Measurements from ENCODE around the gene CBL.

The CBL gene

DNA sequence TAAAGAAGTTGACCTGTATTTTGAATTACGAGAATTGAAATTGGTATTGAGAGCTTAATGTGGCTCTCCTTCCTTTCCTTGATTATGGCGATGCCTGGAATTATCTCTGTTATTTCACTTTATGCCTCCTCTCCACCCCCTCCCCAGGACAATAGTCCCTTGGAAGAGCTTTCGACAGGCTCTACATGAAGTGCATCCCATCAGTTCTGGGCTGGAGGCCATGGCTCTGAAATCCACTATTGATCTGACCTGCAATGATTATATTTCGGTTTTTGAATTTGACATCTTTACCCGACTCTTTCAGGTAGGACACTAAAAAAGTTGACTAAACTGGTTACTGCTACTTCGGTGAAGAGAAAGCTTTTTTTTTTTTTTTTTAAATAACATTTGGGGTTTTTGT lies 67.6 kb downstream of the CBL start:
- no peak for DNase-seq (ENCODE audit: low spot score)

DNA sequence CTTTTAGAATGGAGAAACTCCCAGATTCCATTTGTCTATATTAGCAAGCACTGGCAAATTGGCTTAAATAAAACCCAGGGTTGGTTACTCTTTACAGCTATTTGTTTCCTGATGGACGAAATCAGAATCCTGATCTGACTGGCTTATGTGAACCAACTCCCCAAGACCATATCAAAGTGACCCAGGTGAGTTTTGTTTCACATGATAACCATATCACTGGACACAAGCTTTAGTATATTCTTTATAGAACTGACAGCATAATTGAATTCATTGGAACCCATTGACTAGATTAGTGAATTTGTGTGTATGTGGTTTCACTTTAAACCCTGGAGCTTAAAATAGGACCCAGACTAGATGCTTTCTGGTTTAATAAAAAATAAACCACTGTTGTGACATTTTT lies 71.5 kb downstream of the CBL start:
- no peak for DNase-seq (ENCODE audit: low spot score)

DNA sequence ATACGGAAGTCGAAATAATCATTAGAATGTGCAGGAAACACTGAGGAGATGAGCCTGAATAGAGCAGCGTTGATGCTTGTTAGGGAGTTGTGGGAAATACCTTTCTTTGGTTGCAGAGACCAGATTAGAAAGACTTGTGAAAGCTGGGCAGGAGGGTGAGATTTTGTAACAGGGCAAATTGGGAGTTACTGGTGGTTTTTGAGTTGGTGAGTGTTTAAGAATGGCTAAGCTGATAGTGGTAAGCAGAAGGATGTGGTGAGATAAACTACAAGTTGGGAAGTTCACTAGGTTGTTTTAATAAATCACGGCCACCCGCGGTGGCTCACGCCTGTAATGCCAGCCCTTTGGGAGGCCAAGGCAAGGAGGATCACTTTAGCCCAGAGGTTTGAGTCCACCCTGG lies 76.4 kb downstream of the CBL start:
- no peak for DNase-seq (ENCODE audit: low spot score)

DNA sequence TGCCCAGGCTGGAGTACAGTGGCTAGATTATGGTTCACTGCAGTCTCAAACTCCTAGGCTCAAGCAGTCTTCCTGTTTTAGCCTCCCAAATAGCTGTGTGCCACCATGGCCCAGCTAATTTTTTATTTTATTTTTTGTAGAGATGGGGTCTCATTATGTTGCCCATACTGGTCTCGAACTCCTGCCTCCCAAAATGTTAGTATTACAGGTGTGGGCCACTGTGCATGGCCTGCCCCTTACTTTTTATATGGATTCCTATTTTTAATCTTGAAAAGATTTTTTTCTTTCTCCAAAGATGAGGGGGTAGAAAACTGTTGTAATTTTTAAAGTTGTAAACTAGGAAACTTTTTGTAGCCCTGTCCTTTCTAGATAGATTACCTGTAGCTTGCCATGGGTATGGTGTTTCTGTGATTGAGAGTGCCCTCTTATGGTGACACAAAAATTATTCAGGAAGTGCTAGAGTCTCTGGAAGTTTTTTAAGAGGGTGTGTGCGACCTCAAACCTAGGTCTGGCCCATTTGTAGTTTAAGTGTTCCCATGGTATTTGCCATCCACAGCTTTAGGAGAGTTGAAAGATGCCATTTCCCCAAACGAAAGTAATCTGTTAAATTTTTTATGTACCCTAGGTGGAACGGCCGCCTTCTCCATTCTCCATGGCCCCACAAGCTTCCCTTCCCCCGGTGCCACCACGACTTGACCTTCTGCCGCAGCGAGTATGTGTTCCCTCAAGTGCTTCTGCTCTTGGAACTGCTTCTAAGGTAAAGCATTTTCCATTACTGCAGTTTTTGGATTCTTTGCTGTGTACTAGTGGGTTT lies 78.4 kb downstream of the CBL start:
- peak; percentile 50 for DNase-seq (ENCODE audit: low spot score)

DNA sequence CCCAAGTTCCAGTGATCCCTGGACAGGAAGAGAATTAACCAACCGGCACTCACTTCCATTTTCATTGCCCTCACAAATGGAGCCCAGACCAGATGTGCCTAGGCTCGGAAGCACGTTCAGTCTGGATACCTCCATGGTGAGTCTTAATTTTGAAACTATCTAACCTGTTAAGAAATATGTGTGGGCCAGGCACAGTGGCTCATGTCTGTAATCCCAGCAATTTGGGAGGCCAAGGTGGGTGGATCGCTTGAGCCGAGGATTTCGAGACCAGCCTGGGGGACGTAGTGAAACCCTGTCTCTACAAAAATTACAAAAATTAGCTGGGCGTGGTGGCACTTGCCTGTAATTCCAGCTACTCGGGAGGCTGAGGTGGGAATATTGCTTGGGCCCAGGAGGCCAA lies 79.3 kb downstream of the CBL start:
- DNase-seq (ENCODE audit: low spot score), result no peak

DNA sequence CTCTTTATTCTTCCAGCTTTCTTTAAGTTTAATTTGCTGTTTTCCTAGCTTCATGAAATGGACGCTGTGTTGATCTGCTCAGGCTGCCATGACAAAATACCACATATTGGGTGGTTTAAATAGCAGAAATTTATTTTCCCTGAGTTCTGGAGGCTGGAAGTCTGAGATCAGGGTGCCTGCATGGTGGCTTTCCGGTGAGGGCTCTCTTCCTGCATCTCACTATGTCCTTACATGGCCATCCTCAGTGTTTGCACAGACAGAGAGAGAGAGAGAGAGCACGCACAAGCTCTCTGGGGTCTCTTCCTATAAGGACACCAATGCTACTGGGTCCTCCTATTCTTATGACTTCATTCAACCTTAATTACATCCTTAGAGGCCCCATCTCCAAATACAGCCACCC lies 82.1 kb downstream of the CBL start:
- DNase-seq (ENCODE audit: low spot score), result no peak

DNA sequence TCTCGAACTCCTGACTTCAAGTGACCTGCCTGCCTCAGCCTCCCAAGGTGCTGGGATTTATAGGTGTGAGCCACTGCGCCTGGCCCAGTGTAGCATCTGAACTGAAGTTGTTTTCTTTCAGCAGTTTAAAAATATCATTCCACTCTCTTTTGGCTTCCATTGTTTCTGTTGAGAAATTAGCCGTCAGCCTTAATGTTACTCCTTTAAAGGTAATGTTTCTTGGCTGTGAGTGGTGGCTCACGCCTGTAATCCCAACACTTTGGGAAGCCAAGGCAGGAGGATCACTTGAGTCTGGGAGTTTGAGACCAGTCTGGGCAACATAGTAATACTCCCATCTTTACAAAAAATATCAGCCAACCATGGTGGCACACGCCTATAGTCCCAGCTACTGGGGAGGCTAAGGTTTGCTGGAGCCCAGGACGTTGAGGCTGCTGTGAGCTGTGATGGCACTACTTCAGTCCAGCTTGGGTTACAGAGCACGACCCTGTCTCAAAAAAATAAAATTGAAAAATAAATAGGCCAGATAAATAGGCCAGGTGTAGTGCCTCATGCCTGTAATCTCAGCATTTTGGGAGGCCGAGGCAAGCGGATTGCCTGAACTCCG lies 84.9 kb downstream of the CBL start:
- no peak for DNase-seq (ENCODE audit: low spot score)

DNA sequence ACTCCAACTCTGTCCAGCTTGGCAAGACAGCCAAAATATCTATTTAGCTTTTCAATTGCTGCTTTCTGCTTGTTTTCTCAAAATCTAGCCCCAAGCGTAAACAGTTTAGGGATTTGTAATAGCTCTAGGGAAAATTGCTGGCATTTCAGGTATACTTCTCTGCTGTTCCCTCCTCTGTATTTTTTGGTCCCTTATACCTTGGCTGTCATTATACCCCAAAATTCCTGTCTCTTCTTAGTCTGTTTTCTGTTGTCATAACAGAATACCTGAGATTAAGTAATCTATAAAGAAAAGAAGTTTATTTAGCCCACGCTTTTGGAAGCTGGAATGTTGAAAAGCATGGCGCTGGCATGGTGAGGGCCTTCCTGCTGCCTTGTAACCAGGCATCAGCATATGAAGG lies 87.3 kb downstream of the CBL start:
- no peak for DNase-seq (ENCODE audit: low spot score)

DNA sequence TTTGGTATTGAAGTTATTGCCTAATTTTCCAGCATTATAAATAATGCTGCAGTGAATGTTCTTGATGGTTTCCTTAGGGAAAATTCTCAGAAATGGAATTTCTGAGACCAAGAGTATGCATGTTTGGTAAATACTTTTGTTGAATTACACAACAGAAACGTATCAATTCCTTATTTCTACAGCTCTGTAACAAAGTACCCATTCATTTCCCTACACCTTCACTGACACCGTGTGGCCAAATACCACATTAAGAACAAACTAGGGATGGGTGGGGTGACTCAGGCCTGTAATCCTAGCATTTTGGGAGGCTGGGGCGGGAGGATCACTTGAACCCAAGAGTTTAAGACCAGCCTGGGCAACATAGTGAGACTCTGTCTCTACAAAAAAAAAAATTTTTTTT lies 89.0 kb downstream of the CBL start:
- DNase-seq (ENCODE audit: low spot score), result no peak

DNA sequence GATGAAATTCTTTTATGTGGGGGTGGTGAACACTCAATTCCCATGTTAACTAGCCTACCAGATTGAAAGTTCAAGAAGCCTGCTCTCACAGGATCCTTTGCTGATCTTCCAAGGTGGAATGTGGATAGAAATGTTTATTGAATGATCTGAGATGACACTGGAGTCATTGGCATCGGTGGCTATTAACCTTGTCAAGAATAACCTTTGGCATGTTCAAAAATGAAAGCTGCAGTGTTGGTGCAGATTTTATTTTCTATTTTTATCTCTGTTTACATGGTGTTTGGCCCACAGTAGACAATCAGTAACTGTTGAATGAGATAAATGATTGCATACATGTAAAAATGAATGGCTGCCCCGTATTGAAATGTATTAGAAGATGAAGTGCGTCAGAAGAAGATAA lies 91.8 kb downstream of the CBL start:
- DNase-seq (ENCODE audit: low spot score), result no peak

DNA sequence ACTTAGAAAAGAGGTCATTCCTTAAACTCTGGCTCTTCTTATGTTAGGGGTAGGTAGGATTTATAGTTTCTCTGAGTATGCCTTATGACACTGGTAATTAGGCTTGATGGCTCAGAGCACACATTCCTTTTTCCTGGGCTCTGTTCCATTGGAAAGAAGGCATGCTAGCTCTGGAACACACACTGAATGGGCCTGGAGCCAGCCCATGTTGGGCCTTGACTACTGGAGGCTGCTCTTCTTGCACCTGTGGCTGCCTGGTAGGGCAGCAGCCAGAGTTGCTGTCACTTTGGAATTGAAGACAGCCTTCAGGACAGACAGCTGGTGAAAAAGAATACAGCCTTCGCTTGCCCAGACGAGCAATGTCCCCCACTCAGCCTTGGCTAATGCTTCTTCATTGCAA lies 92.6 kb downstream of the CBL start:
- no peak for DNase-seq (ENCODE audit: low spot score)

DNA sequence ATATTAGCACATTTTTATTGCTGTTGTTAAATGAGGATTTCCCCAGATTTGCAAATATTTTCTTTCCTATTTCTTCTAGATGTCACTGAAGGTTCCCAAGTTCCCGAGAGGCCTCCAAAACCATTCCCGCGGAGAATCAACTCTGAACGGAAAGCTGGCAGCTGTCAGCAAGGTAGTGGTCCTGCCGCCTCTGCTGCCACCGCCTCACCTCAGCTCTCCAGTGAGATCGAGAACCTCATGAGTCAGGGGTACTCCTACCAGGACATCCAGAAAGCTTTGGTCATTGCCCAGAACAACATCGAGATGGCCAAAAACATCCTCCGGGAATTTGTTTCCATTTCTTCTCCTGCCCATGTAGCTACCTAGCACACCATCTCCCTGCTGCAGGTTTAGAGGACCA lies 93.3 kb downstream of the CBL start:
- no peak for DNase-seq (ENCODE audit: low spot score)

DNA sequence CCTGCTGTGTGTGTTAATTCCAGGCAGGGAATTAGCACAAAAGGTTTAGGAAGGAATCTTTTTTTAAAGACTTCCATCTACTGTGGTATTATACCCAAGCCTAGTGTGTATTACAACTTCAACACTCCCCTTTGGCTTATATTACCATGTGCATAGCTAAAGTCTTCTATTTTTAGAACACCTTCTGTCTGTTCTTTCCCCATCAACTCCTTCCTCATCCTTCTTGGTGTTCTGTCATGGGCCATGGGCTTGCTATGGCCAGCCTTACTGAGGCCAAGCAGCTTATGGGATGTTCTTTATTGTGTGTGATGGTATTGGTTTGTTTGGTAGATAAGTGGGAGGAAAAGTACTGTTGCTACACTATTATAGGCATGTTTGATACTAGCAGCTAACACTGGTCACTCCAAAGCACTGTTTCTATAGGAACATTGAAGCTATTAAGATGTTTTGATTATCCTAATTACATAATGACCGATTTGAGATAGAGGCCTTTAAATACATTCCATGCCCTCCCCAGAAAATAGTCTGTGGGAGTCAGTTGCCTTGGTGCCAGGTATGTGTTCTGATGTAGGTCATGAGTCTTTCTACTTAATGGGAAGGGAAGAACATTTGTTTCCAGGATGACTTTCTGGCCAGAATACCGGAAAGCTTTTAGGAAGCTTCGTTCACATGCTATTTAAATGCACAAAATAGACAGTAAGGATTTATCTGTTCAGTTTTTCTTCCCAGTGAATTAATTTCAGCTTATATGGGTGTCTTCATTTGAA lies 94.2 kb downstream of the CBL start:
- no peak for DNase-seq (ENCODE audit: low spot score)

DNA sequence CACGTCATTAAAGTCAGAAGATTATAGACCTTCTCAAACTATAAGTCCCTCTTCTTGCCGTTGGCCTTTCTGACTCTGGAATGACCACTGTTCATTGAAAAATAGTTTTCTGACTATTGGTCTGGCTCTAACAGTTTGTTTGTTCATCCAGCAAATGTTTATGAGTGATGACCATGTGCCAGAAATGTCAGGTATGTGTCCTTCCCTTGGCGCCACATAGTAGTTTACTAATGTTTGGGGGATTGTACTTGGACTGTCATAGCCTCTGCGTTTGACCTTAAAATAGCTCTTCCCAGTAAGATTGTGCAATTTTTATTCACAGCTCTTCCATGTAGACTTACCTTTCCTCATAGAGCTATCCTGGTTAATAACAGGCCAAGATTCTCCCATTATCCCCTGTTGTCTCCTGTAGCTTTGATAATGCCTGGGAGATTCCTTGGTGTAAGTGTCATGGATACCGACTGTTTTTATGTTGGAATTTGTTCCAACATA lies 97.1 kb downstream of the CBL start:
- no peak for DNase-seq (ENCODE audit: low spot score)

DNA sequence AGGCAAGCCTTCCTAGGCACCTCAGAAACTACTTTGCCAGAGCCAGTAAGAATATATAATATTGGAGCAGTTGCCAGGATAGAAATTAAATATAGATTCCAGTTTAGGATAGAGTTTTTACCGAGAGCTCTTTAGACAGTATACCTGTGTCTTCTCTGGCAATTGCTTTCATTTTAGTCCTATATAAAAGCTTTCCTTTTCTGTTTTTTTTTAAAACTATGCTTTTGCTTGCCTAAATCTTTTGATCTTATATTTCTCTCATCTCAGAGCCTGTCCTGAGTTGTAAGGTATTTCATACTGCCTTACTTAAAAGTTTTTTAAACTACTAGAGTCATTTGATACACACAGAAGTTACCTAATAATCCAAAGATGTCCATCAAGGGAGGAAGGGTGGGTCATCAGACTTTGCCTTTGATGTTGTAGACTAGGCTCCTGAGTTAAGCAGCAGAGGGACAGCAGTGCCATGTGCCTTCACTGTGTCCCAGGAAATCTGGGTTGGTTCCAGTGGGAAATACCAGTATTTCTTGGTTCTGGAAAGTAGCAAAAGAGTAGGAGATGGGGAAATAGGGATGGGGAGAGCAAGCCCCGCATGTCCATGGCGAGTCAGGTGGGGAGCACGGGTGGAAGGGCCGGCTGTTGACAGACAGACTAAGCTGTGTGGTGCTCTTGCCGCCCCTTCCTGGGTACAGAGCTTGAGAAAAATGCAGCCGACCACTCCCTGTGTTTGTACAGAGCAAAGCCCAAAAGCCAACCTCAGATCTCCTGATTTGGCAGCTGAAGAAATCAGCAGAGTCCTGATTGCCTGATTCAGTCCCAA lies 99.6 kb downstream of the CBL start:
- no peak for DNase-seq (ENCODE audit: low spot score)

DNA sequence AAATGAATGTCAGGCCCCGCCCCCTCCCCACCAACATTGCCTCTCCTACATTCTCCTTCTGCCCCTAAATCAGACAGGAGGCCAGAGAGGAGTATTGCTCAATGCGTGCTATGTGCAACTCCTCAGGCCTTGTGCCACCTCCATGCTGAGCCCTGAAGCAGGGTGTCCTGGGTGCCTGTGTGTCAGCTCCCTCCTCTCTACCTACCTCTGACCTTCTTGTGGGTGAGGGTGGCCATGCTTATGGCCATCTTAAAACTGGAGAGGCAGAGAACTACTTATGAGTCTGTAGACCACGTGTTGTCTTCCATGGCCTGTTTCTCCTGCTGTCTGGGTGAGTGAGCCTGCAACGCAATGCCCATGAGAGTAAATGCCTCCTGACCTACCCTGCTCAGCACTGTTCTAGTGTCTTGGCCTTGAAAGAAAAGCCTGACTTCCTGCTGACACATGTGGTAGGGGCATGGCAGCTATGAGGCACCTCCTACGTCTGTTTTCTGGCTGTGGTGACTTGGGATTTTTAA lies 100.3 kb downstream of the CBL start:
- DNase-seq (ENCODE audit: low spot score), result no peak

DNA sequence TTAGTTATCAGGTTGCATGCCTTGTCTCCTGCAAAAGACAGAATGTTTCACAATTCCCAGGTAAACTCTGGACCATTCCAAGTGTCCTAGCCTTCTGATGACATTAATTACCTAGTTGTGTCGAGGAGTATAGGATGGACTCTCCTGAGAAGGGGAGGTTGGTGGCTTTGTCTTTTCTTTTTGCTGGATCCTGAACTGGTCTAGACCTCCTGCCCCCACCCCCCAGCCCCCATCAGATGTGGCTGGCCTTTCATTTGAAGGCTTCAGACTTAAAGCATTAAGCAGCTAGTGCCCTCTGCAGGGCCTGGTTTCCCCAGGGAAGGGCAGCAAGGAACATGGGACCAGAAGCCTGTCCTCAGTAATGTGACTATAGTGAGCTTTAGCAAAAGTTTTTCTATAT lies 101.1 kb downstream of the CBL start:
- no peak for DNase-seq (ENCODE audit: low spot score)

DNA sequence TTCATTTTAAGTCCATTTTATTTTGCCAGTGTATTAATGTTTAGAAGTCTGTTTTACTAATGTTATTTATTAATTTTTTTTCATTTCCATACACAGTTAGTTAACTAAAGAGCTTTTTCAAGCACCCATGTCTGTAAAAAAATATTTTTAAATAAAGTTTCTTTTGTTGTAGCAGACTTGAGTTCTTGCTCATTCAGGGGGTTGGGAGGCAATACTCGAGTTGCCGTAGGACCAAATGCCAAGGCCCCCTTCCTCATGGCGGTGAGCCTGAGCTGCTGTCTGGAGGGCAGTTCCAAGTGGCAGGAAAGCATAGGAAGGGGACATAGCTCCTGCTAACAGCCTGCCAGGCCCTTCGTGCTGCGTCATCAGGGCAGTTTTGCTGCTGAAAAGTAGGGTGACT lies 101.8 kb downstream of the CBL start:
- DNase-seq (ENCODE audit: low spot score), result no peak

DNA sequence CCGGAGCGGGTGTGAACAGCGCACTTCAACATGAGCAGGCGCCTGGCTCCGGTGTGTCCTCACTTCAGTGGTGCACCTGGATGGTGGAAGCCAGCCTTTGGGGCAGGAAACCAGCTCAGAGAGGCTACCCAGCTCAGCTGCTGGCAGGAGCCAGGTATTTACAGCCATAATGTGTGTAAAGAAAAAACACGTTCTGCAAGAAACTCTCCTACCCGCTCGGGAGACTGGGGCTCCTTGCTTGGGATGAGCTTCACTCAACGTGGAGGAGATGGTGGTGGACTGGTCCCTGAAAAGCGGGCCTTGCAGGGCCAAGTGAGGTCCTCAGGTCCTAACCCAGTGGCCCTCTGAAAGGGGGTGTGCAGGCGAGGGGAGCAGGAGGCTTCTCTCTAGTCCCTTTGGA lies 103.3 kb downstream of the CBL start:
- DNase-seq (ENCODE audit: low spot score), result no peak

DNA sequence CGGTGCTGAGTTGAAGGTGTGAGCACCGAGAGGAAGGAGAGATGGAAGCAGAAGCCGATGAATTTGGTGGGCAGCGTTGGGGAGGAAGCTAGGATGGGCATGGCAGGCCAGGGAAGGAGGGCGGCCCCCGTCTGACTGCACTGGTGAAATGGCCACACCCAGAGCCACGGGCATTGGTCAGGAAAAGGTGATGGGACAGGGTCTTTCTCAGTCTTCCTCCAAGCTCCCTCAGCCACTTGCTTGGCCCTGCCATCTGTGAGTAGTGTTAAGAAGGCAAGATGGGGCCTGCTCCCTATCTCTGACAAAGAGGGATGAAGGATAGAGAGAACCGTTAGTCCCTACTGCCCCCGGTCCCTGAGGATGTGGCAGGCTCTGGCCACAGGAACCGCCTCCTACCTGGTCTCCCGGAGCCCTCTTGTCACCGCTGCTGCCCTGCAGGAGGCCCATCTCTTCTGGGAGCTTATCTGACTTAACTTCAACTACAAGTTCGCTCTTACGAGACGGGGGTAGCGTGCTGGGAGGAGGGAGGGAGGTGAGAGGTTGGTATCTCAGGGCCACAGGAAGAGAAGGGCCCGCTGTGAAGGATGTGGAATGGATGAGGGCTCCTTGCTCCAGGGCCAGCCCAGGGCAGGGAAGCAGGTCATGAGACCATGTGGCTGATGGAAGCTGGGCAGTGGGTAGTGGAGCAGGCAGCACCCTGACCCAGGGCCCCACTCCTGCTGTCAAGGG lies 104.0 kb downstream of the CBL start:
- no peak for DNase-seq (ENCODE audit: low spot score)

DNA sequence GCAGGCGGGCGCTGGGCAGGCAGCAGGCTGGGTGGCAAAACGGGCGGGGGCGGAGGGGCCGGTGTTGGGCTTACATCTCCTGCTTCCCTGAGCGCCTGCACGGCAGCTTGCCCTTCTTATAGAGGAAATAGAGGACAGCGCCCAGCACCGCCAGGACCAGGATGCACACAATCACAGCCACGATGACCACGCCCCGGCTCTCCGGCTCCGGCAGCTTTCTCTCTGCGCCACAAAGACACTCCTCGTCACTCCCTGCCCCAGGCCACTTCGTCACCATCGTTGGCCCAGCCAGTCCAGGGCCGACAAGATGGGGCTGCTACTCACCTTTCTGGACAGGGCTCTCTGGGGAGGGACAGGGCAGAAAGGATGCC lies 104.5 kb downstream of the CBL start:
- DNase-seq (ENCODE audit: low spot score), result no peak

All from iPS-NIHi11 (cell line).